ENCODE results near the gene ISG20.

DNA sequence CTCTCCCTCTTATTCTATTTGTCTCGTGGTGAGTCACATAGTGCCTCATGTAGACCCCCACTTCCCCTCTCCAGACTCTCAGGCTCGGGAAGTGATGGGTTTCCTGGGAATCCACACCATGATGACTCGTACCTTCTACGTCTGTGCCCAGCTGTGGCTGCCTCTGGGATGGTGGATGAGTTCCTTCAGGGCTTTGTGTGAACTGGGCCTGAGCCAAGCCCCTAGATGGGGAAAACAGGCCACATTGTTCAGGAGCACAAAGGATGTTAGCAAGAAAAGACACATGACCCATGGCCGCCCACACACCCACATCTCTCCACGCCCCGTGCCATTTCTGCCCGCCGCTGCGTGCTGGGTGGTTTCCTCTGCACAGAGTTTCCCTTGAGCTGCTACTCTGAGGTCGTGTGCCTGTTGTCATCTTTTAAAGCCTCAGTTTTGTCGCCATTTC, 10.5 kb downstream of the ISG20 start:
- no peak for TF ChIP-seq YY1 (IDR thresholded peaks at IDR 0.05; ENCODE audit: insufficient read depth, insufficient read length)
- no peak for TF ChIP-seq ZNF274 (IDR thresholded peaks at IDR 0.05; ENCODE audit: low read depth, low read length)
- TF ChIP-seq SUZ12 (IDR thresholded peaks at IDR 0.05; ENCODE audit: extremely low read depth, insufficient read depth, insufficient read length): no peak

Measured in NT2/D1 (cell line).